ENCODE data around the gene CEP104. TPM values are rescaled to one million over a fixed set of nuclear protein-coding genes. Genes with fewer than 3 reads are reported as not detected.

The CEP104 gene
- total RNA-seq, 4 donors from 2014 or later, result 26.0 to 41.6 (median 30.8) TPM

GRCh38 chr1:3842912-3843311, 14.1 kb downstream of the CEP104 start:
- DNase-seq, result no peak
- no peaks in the 10 kb centered on the region for H3K4me1 ChIP-seq
- TF ChIP-seq CTCF (IDR thresholded peaks at IDR 0.05) (no peak), POLR2A (IDR thresholded peaks at IDR 0.05) (no peak)
- 96% methylated on average over 9 of the region's 9 CpGs for WGBS, 2 donors
- no peak overlapping the region for H3K4me3 ChIP-seq (replicated peaks in 1 of 3)
- H3K9me3 ChIP-seq, result no peaks in the 10 kb centered on the region
- H3K36me3 ChIP-seq, result peaks cover 34 to 52% of the 10 kb centered on the region in 2 donors
- no peaks in the 10 kb centered on the region for H3K27me3 ChIP-seq
- H3K27ac ChIP-seq, result no peak overlapping the region
- intact Hi-C loops (cut with DNase I), result no loop called here

- WGBS, 2 donors, result 96% methylated on average over 7 of the region's 7 CpGs
- no peak for DNase-seq
- H3K9me3 ChIP-seq, result no peaks in the 10 kb centered on the region
- no peak overlapping the region for H3K4me3 ChIP-seq (replicated peaks in 1 of 3)
- H3K27me3 ChIP-seq, result no peaks in the 10 kb centered on the region
- no peaks in the 10 kb centered on the region for H3K4me1 ChIP-seq
- intact Hi-C loops (cut with DNase I), result no loop called here
- peaks cover 43 to 59% of the 10 kb centered on the region in 2 donors for H3K36me3 ChIP-seq
- TF ChIP-seq CTCF (IDR thresholded peaks at IDR 0.05), result no peak
- TF ChIP-seq POLR2A (IDR thresholded peaks at IDR 0.05), result no peak
- H3K27ac ChIP-seq, result no peak overlapping the region
Measured at GRCh38 chr1:3841491-3841890, 15.5 kb downstream of the CEP104 start.

DNA sequence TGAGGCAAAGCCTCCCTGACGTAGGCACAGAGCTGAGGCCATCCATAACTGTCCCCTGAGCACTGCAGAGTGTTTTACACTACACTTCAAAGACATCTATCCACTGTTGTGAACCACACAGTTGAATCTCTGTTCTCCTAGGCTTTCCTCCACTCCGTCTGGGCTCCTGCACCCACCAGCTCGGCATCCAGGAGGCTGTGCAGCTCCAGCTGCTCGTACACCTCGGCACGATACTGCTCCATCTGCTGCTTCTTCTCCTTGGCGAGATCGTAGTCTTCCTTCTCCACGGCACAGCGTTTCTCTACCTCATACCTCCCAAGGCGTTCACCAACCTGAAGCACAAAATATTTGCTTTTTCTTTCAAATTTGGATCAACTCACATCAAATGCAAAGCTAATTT, 18.2 kb downstream of the CEP104 start:
- H3K27ac ChIP-seq, result no peak overlapping the region
- H3K4me1 ChIP-seq, result no peaks in the 10 kb centered on the region
- no peaks in the 10 kb centered on the region for H3K9me3 ChIP-seq
- intact Hi-C loops (cut with DNase I), result no loop called here
- DNase-seq, result no peak
- H3K27me3 ChIP-seq, result no peaks in the 10 kb centered on the region
- TF ChIP-seq POLR2A (IDR thresholded peaks at IDR 0.05) (no peak), CTCF (IDR thresholded peaks at IDR 0.05) (no peak)
- no peak overlapping the region for H3K4me3 ChIP-seq (replicated peaks in 1 of 3)
- WGBS, 2 donors, result 95 to 97% methylated on average over 11 of the region's 11 CpGs
- peaks cover 39 to 55% of the 10 kb centered on the region in 2 donors for H3K36me3 ChIP-seq

GRCh38 chr1:3837685-3838084, 19.3 kb downstream of the CEP104 start:
- intact Hi-C loops (cut with DNase I), result no loop called here

GRCh38 chr1:3837200-3837599, 19.8 kb downstream of the CEP104 start:
- H3K4me1 ChIP-seq, result no peaks in the 10 kb centered on the region
- intact Hi-C loops (cut with DNase I), result no loop called here
- no peak overlapping the region for H3K4me3 ChIP-seq (replicated peaks in 1 of 3)
- H3K27me3 ChIP-seq, result no peaks in the 10 kb centered on the region
- no peak for DNase-seq
- no peaks in the 10 kb centered on the region for H3K9me3 ChIP-seq
- H3K36me3 ChIP-seq, result peaks cover 40 to 53% of the 10 kb centered on the region in 2 donors
- WGBS, 2 donors, result 97 to 98% methylated on average over 6 of the region's 6 CpGs
- TF ChIP-seq POLR2A (IDR thresholded peaks at IDR 0.05) (no peak), CTCF (IDR thresholded peaks at IDR 0.05) (no peak)
- H3K27ac ChIP-seq, result no peak overlapping the region

More at GRCh38 chr1:3837685-3838084, 19.3 kb downstream of the CEP104 start:
- Histone ChIP-seq H3K36me3 (peaks cover 40 to 52% of the 10 kb centered on the region in 2 donors), H3K9me3 (no peaks in the 10 kb centered on the region), H3K27ac (no peak overlapping the region), H3K27me3 (no peaks in the 10 kb centered on the region), H3K4me3 (replicated peaks in 1 of 3) (no peak overlapping the region), H3K4me1 (no peaks in the 10 kb centered on the region)
- 100% methylated on average over 1 of the region's 1 CpG for WGBS, 2 donors
- no peak for DNase-seq
- TF ChIP-seq POLR2A (IDR thresholded peaks at IDR 0.05) (no peak), CTCF (IDR thresholded peaks at IDR 0.05) (no peak)
